Karpas-422 (cell line): ENCODE data around the gene DDI2. TPM values are rescaled to one million over a fixed set of nuclear protein-coding genes. Genes with fewer than 3 reads are reported as not detected.
A peak's percentile ranks its signal among the peaks of the same experiment; 100 is the strongest.

Source experiments
- DNase-seq: peaks from one replicate; pipeline ENCODE4 v3.0.0-alpha.2; 2015
- H2AFZ ChIP-seq: fragments of 200-600 bp; sonication (generic); 2 replicates; pipeline ENCODE4 v1.6.1; 2014; ENCODE audit warnings: antibody characterized with exemption, low read length, mixed read lengths
- H3K27ac ChIP-seq: fragments of 200-600 bp; sonication (generic); 2 replicates; pipeline ENCODE4 v1.5.1; 2014; ENCODE audit warnings: mild to moderate bottlenecking, low read length, moderate library complexity
- H3K27me3 ChIP-seq: fragments of 200-600 bp; sonication (generic); 2 replicates; pipeline ENCODE4 v1.6.1; 2014; ENCODE audit warnings: low read length, mixed read lengths
- H3K36me3 ChIP-seq: fragments of 200-600 bp; sonication (generic); 2 replicates; pipeline ENCODE4 v1.6.1; 2014; ENCODE audit warnings: low read length, mixed read lengths; ENCODE audit not compliant: insufficient read depth
- H3K4me1 ChIP-seq: fragments of 200-600 bp; sonication (generic); 2 replicates; pipeline ENCODE4 v1.6.1; 2014; ENCODE audit warnings: mild to moderate bottlenecking, low read length, mixed read lengths
- H3K4me2 ChIP-seq: fragments of 200-600 bp; sonication (generic); 2 replicates; pipeline ENCODE4 v1.6.1; 2014; ENCODE audit warnings: low read length, low read depth, mild to moderate bottlenecking; ENCODE audit not compliant: poor library complexity, severe bottlenecking
- H3K4me3 ChIP-seq: fragments of 200-600 bp; sonication (generic); 2 replicates; pipeline ENCODE4 v1.5.1; 2014; ENCODE audit warnings: mild to moderate bottlenecking, antibody characterized with exemption, low read length, mixed read lengths
- H3K79me2 ChIP-seq: fragments of 200-600 bp; sonication (generic); 2 replicates; pipeline ENCODE4 v1.6.1; 2014; ENCODE audit warnings: mild to moderate bottlenecking, low read length, mixed read lengths
- H3K9ac ChIP-seq: fragments of 200-600 bp; sonication (generic); 2 replicates; pipeline ENCODE4 v1.6.0; 2014; ENCODE audit warnings: low read length
- H3K9me2 ChIP-seq: fragments of 200-600 bp; sonication (generic), shearing (Covaris generic); replicated peaks from 2 replicates; pipeline ENCODE4 v1.6.0; 2014; ENCODE audit warnings: mild to moderate bottlenecking, low read length, moderate library complexity; ENCODE audit not compliant: insufficient read depth
- H3K9me3 ChIP-seq: fragments of 300-700, 200-600 bp; sonication (generic); 2 replicates; pipeline ENCODE4 v1.6.1; 2014; ENCODE audit warnings: low read length, mixed read lengths
- H4K20me1 ChIP-seq: fragments of 200-600 bp; sonication (generic); 2 replicates; pipeline ENCODE4 v1.6.1; 2014; ENCODE audit warnings: mild to moderate bottlenecking, antibody characterized with exemption, low read length, low read depth; ENCODE audit not compliant: insufficient read depth
- total RNA-seq: library from RNA; depleted of rRNA; stranded (reverse); fragments of >200 nt; shearing (Covaris generic); gene quantifications from 2 replicates; pipeline ENCODE4 v1.2.3, GENCODE V29; 2014; ENCODE audit warnings: low replicate concordance

DDI2 gene
- total RNA-seq, 1 experiment from 2014 or later: 40.0 TPM

DNA sequence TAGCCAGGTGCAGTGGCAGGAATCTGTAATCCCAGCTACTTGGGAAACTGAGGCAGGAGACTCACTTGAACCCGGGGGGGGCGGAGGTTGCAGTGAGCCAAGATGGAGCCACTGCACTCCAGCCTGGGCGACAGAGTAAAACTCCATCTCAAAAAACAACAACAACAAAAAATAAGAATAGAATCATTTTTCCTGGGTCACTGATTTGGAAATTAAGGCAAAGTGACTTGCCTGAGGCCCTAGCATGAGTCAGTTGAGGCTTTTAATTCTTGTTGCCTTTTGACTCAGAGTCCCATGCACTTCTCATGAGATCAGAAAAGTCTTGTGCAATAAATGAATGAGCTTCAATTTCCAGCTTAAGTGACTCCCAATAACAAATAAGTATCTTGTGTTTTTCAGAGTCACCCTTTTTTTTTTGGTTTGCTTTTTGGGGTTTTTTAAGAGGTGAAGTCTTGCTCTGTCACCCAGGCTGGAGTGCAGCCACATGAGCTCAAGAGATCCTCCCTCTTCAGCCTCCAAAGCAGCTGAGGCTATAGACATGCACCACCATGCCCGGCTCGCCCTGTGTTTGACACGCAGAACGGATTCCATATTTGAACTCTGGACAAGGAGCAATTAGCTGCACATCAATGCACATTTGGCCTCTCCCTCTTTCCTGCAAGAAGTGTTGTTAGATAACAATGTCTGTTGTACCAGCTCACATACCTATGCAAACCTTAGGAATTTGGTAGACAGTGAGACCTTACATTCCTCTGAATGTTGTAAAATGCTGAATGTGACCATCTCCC, 63.5 kb downstream of the DDI2 start:
- H3K27ac ChIP-seq: no peak overlapping the region
- DNase-seq: no peak
- peaks cover 36% of the 10 kb centered on the region for H3K4me1 ChIP-seq
- no peaks in the 10 kb centered on the region for H3K27me3 ChIP-seq
- H3K9me2 ChIP-seq: no peaks in the 10 kb centered on the region
- H3K36me3 ChIP-seq: no peaks in the 10 kb centered on the region; the same call in 1 of the 2 replicates
- H3K9me3 ChIP-seq: no peaks in the 10 kb centered on the region
- H3K79me2 ChIP-seq: peaks cover 18% of the 10 kb centered on the region
- no peak overlapping the region for H3K4me3 ChIP-seq
- H3K4me2 ChIP-seq: no peak overlapping the region
- no peak overlapping the region for H3K9ac ChIP-seq
- H4K20me1 ChIP-seq: no peaks in the 10 kb centered on the region; the same call in 1 of the 2 replicates
- H2AFZ ChIP-seq: no peak overlapping the region

- H3K4me1 ChIP-seq: peaks cover 38% of the 10 kb centered on the region
- H3K27me3 ChIP-seq: no peaks in the 10 kb centered on the region
- H4K20me1 ChIP-seq: no peaks in the 10 kb centered on the region; the same call in 1 of the 2 replicates
- H3K27ac ChIP-seq: no peak overlapping the region
- peaks cover 27% of the 10 kb centered on the region for H3K79me2 ChIP-seq
- DNase-seq: peak; percentile 68
- H3K36me3 ChIP-seq: no peaks in the 10 kb centered on the region; the same call in 1 of the 2 replicates
- no peaks in the 10 kb centered on the region for H3K9me3 ChIP-seq
- H3K4me3 ChIP-seq: no peak overlapping the region
- no peaks in the 10 kb centered on the region for H3K9me2 ChIP-seq
- H2AFZ ChIP-seq: no peak overlapping the region
- no peak overlapping the region for H3K9ac ChIP-seq
- H3K4me2 ChIP-seq: no peak overlapping the region
Measured at GRCh38 chr1:15681349-15682292, 64.4 kb downstream of the DDI2 start.

- DNase-seq: no peak
- Histone ChIP-seq H3K4me2 (peak overlapping the region; percentile 98), H2AFZ (peak overlapping the region; percentile 32; the same call in 1 of the 2 replicates), H3K36me3 (no peaks in the 10 kb centered on the region), H3K4me1 (peaks cover 38% of the 10 kb centered on the region), H3K27ac (no peak overlapping the region), H3K9me3 (no peaks in the 10 kb centered on the region), H3K27me3 (no peaks in the 10 kb centered on the region), H3K4me3 (0 out of 2 replicates have a peak overlapping the region, but pooled peaks have one; percentile 13), H3K9me2 (no peaks in the 10 kb centered on the region), H4K20me1 (no peaks in the 10 kb centered on the region; the same call in 1 of the 2 replicates), H3K79me2 (peaks cover 40% of the 10 kb centered on the region), H3K9ac (no peak overlapping the region; the same call in 1 of the 2 replicates)
Measured at GRCh38 chr1:15682936-15683341, 65.7 kb downstream of the DDI2 start.

GRCh38 chr1:15683345-15684039, 66.2 kb downstream of the DDI2 start:
- peak overlapping the region; percentile 95; the same call in 1 of the 2 replicates for H2AFZ ChIP-seq
- H3K4me3 ChIP-seq: peak overlapping the region; percentile 96
- H3K27me3 ChIP-seq: no peaks in the 10 kb centered on the region

GRCh38 chr1:15684042-15684461, 66.8 kb downstream of the DDI2 start, which contains the start of gene PLEKHM2:
PLEKHM2 (plus strand) TSS chr1:15684320; CDS start chr1:15684559, 239 bp downstream.
- peak within 1 kb of the TSS; percentile 98 for H3K4me2 ChIP-seq
- H3K9me3 ChIP-seq: no peaks in the 10 kb centered on the region
- peak; percentile 79 for DNase-seq
- peak within 1 kb of the TSS; percentile 78 for H3K27ac ChIP-seq
- H3K27me3 ChIP-seq: no peaks in the 10 kb centered on the region
- no peaks in the 10 kb centered on the region for H3K36me3 ChIP-seq
- peaks cover 51% of the 10 kb centered on the region for H3K79me2 ChIP-seq
- H3K9ac ChIP-seq: peak within 1 kb of the TSS; percentile 98
- no peaks in the 10 kb centered on the region; the same call in 1 of the 2 replicates for H4K20me1 ChIP-seq
- H3K4me3 ChIP-seq: peak within 1 kb of the TSS; percentile 98
- H2AFZ ChIP-seq: peak within 1 kb of the TSS; percentile 95; the same call in 1 of the 2 replicates
- peaks cover 35% of the 10 kb centered on the region for H3K4me1 ChIP-seq
- H3K9me2 ChIP-seq: no peaks in the 10 kb centered on the region

More at GRCh38 chr1:15683345-15684039, 66.2 kb downstream of the DDI2 start:
- H3K4me1 ChIP-seq: peaks cover 37% of the 10 kb centered on the region
- no peaks in the 10 kb centered on the region for H3K36me3 ChIP-seq
- no peaks in the 10 kb centered on the region; the same call in 1 of the 2 replicates for H4K20me1 ChIP-seq
- no peaks in the 10 kb centered on the region for H3K9me2 ChIP-seq
- no peak for DNase-seq
- H3K4me2 ChIP-seq: peak overlapping the region; percentile 98
- peak overlapping the region; percentile 78 for H3K27ac ChIP-seq
- H3K79me2 ChIP-seq: peaks cover 46% of the 10 kb centered on the region
- H3K9me3 ChIP-seq: no peaks in the 10 kb centered on the region
- peak overlapping the region; percentile 98 for H3K9ac ChIP-seq

GRCh38 chr1:15684468-15685291, 67.4 kb downstream of the DDI2 start:
- peaks cover 35% of the 10 kb centered on the region for H3K4me1 ChIP-seq
- no peak overlapping the region for H2AFZ ChIP-seq
- no peaks in the 10 kb centered on the region for H3K27me3 ChIP-seq
- H3K4me2 ChIP-seq: peak overlapping the region; percentile 93
- H3K36me3 ChIP-seq: no peaks in the 10 kb centered on the region
- peaks cover 58% of the 10 kb centered on the region for H3K79me2 ChIP-seq
- H3K9ac ChIP-seq: peak overlapping the region; percentile 90
- peak overlapping the region; percentile 69 for H3K27ac ChIP-seq
- peak overlapping the region; percentile 98 for H3K4me3 ChIP-seq
- no peaks in the 10 kb centered on the region; the same call in 1 of the 2 replicates for H4K20me1 ChIP-seq
- peak; percentile 62 for DNase-seq
- H3K9me3 ChIP-seq: no peaks in the 10 kb centered on the region
- H3K9me2 ChIP-seq: no peaks in the 10 kb centered on the region

DNA sequence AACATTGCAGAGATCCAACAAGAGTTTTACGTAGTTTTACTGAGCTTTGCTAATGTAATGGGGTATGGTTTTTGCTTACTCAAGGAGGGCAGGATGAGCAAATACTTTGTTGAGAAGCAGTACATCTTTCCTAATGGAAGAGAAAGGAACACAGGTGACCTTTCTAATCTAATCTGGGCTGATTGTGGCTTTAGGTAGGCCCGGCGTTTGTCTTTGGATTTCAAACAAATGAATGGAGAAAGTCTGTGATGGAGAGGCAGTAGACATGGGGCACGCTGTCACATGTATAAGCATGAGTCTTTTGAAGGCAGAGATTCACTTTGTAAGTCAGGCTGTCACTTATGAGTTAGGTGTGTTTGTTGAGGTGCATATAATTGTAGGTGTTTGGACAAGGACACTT, 68.6 kb downstream of the DDI2 start:
- Histone ChIP-seq H3K9me3 (no peaks in the 10 kb centered on the region), H3K27ac (no peak overlapping the region), H2AFZ (no peak overlapping the region), H3K79me2 (peaks cover 69% of the 10 kb centered on the region), H3K9ac (0 out of 2 replicates have a peak overlapping the region, but pooled peaks have one; percentile 90), H3K4me3 (peak overlapping the region; percentile 98; the same call in 1 of the 2 replicates), H3K36me3 (no peaks in the 10 kb centered on the region), H3K4me1 (peaks cover 37% of the 10 kb centered on the region), H3K4me2 (peak overlapping the region; percentile 93), H4K20me1 (no peaks in the 10 kb centered on the region; the same call in 1 of the 2 replicates), H3K27me3 (no peaks in the 10 kb centered on the region), H3K9me2 (no peaks in the 10 kb centered on the region)
- DNase-seq: no peak
